NCI-H345 treated with DMSO at 0.1 percent for 48 hours (cell line): ENCODE measurements around the gene CCL26.
"Not testable (repeated sequence)": the region's sequence is repeated elsewhere in the genome, so short reads cannot be mapped to it uniquely, and the experiment has no call there.

ENCODE experiments used
- DNase-seq: peaks from one replicate; lab custom pipeline; 2025; ENCODE audit not compliant: unreplicated experiment; lab: John Stamatoyannopoulos, UW

Gene CCL26

DNA sequence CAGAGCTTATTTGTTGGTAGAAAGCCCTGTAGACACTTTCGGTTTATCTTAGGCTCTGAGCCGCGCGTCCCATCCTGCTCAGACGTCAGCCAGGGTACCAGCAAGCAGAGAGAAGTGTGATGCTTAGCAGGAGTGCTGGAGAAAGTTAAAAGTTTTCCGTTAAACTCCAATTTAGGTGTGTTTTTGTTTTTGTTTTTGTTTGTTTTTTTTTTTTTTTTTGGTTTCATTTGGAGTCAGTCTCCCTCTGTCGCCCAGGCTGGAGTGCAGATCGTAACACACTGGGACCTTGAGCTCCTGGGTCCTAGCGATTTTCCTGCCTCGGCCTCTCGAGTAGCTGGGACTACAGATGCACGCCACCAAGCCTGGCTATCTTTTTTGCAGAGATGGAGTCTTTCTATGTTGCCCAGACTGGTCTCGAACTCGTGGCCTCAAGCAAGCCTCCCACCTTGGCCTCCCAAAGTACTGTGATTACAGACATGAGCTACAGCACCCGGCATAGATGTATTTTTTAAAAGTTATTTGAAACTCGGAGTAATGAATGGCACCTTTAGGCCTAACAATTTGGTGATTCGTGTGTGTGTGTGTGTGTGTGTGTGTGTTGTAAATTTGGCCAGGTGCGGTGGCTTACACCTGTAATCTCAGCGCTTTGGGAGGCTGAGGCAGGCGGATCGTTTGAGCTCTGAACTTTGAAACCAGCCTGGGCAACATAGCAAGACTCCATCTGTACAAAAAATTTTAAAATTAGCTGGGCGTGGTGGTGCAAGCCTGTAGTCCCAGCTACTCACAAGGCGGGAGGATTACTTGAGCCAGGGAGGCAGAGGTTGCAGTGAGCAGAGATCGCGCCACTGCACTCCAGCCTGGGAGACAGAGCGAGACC is 32.0 kb downstream of the CCL26 start:
- DNase-seq = no peak

DNA sequence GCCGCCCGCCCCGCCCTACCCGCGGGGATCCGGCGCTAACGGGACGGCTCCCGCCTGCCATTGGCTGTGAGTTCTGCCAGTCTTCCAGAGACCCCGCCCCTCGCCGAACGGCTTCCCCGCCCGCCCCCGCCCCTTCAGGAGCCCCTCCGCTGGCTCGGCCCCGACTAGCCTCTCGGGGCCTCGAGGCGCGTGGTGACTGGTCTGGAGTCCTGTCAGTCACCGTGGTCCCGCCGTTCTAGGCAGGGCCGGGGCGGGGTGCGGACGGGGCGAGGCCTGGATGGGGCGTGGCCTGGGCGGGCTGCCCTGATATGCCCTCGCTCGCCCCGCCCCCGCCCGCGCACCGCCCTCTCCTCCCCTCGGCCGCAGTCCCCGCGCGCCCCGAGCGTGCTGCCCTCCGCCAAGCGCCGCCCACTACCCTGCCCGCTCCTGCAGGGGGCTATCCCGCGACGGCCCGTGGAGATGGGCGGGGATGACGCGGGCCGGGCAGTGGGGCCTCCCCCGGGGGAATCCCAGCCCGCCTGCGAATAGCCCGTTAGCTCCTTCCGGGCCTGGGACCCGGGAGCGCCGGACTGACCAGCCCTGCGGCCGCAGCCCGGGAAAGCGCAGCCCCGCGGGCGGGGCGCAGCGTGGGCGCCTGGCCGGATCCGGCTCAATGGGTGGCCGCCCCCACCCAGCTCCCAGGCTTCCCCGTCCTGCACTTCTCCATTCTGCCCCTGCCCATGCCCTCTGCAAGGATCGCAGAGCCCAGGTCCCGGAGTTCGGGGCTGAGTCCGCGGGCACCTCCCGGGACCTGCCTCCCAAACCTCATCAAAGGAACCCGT is 32.8 kb downstream of the CCL26 start:
- DNase-seq = peak; percentile 93

DNA sequence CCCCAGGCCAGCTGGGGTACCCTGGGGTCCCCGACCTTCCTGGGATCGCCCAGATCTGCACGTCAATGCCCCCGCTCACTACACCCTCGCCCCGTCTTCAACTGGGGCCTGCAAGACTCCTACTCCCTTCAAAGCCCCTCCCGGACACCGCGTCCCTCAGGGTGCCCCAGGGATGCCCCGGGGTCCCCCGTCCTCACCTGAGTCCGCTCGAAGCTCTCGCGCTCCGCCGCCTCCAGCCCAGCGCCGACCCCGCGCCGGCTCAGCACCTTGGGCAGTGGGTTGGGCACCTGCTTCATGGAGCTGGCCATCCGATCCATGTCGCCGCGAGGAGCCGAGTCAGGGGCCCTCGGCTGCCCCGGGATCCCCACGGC is 33.4 kb downstream of the CCL26 start, which contains the start of gene HIP1:
Gene HIP1 (minus strand): TSS at position 338 of the 371 bp plus-strand sequence. CDS start 21 bp downstream, at position 317.
- no peak for DNase-seq

DNA sequence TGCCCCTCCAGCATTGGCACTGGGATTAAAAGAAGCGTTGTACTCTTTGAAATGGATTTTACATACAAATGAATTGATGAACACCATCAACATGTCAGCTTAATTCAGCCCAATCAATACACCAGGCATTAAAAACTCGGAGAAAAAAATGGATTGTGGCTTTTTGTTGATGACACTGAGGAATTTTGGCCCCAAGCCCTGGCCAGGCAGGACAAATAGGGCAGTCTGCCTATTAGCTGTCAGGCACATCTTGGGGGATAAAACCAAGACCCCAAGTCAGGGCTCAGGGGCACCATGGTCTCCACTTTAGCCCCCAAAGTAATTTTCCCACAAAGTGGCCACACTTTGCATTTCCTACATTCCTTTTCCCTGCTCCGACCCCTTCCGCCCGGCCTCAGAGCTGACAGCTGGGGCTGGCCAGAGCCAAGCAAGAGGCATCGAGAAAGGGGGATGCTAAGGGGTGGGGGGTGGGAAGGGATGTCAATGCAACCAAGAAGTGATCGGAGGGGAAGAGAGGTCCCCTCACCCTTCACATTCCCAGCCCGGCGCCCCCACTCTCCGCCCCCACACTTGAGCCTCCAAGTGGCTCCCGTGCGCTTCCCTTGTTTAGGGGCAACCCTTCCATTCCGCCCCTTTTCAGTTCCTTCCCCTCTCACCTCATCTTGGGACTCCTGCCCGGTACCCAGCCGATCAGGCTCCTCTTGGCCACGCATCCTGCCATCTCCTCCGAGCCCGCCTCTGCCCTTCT is 34.0 kb downstream of the CCL26 start:
- no peak for DNase-seq

DNA sequence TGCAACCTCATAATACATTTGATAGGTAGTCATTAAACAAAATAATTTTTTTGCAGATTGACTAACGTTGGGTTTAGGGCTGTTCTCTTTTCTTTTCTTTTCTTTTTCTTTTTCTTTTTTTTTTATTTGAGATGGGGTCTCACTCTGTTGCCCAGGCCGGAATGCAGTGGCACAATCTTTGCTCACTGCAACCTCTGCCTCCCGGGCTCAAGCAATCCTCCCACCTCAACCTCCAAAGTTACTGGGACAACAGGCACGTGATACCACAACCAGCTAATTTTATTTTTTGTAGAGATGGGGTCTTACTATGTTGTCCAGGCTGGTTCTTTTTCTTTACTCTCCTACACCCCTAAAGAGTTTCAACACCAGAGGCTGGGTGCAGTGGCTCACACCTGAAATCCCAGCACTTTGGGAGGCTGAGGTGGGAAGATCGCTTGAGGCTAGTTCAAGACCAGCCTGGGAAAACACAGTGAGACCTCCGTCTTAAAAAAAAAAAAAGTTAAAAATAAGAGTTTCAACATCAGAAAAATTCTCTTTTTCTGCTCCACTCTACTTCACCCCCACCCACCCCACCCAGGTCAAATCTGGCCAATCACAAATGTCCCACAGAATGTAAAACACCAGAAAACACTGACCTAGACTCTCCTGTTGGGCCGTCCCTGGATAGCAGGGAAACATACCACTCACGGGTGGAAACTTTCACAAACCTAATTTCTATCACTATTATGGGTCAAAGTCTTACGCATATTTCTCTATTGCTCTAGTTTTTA is 36.2 kb downstream of the CCL26 start:
- DNase-seq = no peak

DNA sequence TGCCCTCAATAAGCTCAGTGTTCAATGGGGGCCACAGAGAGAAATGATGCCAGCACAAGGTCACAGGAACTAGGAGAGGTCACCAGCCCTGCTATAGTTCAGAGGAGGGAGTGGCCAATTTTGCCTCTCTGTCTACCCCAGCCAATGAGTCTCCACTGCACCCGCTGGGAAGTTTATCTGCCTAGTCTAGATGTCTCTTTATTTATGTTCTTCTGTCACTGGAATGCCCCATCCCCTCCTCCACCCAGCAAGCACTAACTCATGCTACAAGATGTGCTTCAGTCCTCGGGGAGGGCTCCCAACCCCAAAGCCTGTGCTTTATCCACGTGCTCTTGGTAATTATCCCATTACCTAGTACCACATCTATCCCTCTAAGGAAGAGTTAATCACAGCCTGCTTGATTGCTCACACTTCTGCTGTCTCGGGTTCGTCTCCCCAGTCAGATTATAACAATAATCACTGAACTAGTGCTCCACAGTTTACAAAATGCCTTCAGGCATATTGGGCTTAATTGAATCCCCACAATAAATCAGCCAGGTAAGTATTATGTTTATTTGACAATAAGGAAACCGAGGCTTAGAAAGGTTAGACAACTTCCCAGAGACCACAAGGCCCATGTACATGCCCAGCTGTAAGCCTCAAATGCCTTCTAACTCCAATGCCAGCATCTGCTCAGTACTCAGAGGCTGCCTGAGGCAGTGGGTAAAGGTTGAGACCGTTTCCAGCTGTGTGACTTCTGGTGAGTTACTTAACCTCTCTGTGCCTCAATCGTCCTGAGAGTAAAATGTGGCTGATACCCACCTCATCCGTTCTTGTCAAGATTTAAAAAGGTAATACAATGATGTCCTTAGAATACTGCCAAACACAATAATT is 37.2 kb downstream of the CCL26 start:
- DNase-seq = no peak

DNA sequence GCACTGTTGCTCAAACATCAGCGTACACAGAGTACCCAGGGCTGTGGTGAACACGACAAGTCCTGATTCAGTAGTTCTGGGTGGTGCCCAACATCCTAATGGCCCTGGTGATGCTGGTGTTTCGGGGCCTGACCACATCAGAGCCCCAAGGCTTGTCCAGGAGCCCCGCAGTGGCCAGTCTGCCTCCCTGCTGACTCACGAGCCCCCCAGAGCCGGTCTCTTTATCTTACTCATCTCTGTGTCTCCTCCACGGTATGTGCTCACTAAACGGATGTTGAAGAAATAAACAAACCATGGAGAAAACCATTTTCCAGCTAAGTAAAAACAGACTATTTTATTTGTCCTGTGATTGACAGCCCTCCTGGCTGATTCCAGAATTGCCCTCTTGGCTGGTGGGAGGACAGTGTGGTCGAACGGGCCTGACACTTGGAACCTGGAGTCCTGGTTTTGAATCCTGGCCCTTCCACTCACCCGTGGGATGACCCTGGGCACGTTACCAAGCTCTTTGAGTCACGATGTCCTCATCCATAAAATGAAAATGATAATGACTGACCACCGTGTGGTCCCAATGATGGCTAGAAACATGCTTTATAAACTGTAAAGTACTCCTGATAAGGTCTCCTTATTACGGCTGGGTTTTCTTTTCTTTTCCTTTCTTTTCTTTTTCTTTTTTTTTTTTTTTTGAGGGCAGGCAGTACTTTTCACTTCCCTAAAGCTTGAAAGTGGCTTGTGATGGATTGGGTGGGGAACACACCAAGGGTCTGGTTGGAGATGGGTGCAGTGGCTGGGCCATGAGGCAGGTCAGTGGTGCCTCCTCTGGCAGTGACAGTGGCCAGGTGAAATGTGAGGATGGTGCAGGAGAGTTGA is 39.0 kb downstream of the CCL26 start:
- DNase-seq = no peak

DNA sequence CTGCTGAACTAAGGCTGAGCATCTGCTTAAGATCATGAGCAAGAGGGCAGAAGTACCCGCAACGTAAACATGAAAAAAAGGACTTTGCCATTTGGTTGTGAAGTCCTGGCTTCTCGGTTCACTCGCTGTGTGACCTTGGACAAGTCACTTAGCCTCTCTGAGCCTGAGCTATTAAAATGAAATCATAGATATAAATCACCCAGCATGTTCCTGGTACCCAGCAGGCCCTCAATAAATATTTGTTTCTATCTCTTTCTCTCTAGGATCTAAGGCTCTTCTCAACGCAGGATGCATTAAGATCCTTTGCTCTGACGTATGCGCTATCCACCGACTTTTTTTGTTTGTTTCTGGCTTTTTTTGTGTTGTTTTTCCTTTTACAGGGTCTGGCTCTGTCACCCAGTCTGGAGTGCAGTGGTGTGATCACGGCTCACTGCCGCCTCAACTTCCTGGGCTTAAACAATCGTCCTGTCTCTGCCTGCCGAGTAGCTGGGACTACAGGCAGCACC is 39.9 kb downstream of the CCL26 start:
- no peak for DNase-seq

DNA sequence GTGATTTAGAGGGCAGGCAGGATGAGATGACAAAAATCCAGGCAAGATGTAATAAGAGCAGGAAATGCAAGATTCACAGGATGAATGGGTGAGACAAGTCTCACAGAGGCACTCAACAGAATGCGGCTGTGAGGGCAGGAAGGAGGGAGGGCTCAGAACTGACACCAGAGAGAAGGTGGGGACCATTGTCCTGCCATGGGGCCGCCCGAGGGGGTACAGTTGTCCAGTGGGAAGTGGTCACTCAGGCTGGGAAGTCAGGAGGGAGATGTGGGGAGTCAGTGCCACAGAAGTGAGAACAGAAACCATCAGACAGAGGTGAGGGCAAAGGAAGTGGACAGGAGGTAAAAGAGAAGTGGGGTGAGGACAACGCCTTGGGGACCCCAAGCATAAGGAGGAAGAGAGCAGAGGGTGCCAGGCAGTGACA is 42.1 kb downstream of the CCL26 start:
- no peak for DNase-seq

DNA sequence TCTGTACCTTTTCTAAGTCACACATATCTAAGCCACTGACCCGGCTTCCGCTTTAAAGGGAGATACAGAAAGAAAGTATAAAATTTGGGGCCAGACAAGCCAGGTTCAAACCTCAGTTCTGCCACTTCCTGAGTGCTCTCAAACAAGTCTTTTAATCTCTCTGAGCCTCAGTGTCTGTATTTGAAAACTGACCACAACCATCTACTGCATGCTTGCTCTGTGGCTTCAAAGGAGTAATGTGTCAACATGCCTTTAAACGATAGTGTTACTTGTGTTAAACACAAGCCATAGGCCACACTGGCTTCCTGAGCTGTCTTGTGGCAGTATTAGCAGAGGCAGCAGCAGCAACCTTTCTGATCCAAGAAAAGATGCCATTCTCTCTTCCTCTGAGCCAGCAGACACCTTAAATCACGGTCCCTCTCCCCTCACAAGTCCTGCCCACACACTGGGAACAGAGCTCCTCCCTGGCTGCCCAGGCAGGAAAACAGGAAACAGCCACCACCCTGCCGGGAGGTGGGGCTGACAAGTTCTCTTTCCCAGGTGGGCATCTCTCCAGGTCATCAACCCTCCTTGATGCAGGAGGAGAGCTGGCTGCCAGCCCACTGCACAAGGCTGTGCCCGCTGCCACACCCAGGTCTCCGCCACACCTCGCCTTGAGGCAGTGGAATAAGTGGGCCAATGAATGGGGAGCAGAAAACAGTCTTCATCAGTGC is 44.0 kb downstream of the CCL26 start:
- peak; percentile 44 for DNase-seq

DNA sequence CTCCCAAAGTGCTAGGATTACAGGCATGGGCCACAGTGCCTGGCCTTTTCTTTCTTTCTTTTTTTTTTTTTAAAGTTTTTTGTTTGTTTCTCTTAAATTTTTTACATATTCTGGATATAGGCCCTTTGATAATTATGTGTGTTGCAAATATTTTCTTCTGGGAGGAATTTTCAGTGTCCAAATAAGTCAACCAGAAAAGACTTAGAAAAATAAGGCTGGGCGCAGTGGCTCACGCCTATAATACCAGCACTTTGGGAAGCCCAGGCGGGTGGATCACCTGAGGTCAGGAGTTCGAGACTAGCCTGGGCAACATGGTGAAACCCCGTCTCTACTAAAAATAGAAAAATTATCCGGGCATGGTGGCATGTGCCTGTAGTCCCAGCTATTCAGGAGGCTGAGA is 44.7 kb downstream of the CCL26 start:
- DNase-seq = not testable (repeated sequence)

DNA sequence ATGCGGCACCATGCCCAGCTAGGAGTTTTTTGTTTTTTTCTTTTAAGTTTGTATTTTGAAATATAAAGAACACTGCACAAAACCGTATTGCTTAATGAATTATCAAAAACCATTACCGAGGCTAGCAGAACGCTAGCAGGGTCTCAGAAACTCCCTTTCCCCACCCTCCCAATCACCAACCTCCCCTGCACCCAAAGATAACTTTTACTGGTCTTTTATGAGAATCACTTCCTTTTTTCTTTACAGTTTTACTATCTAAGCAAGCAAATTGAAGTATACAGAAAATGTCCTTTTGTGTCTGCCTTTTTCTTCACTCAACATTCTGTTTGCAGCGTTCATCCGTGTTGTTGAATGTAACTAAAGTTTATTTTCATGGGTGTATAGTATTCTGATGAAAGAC is 46.7 kb downstream of the CCL26 start:
- DNase-seq = no peak

DNA sequence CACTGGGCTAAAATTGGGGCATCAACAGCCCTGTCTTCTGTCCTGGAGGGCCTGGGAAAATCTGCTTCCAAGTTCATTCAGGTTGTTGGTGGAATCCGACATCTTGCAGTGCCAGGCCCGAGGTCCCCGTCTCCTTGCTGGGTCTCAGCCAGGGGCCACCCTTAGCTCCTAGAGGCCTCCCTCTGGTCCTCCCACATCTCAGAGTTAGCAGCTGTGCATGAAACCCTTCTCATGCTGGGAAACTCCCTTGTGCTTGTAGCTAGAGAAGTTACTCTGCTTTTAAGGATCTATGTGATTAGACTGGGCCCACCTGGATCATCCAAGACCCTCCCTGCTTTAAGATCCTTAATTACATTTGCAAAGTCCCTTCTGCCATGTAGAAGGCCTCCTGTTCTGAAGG is 48.6 kb downstream of the CCL26 start:
- no peak for DNase-seq

DNA sequence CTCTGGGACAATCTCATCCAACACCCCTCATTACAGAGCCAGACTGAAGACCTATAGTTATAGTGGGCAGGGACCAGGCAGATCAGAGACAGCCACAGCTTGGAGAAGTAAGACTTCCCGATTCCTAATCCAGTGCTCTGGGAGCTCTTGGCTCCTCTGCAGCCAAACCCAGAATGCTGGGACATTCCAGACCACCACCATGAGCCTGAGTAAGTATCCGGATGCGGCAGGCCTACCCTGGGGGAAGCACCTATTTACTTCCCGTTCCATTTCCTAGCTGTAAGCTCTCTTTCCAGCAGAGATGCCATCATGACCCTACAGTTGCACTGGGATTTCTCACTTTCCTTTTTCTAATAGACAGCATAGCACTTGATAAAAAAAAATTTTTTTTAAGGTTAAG is 49.6 kb downstream of the CCL26 start:
- DNase-seq = no peak

DNA sequence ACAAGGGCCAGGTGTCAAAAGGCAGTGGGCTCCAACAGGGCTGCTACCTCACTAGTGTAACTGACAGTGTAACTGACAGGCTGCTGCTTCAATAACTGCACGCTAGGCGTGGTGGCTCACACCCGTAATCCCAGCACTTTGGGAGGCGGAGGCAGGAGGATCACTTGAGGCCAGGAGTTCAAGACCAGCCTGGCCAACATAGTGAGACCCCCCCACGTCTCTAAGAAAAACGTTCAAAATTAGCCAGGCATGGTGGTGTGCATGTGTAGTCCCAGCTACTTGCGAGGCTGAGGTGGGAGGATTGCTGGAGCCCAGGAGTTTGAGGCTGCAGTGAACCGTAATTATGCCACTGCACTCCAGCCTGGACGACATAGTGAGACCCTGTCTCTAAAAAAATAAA is 50.1 kb downstream of the CCL26 start:
- not testable (repeated sequence) for DNase-seq

DNA sequence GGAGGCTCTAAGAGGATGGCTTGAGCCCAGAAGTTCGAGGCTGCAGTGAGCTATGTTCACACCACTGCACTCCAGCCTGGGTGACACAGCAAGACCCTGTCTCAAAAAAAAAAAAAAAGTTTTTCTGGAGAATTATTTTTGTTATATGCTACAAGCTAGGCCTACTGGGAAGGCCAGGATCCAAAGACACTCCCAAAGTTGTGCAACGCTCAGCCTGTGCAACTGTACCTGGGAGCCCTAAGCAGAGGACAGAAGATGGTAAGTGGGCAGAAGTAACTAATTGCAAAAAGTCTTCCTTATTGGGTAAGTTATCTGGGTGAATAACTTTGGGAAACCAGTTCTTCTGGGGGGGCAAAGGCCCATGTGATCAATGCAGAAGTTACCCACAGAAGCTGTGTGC is 50.6 kb downstream of the CCL26 start:
- no peak for DNase-seq

DNA sequence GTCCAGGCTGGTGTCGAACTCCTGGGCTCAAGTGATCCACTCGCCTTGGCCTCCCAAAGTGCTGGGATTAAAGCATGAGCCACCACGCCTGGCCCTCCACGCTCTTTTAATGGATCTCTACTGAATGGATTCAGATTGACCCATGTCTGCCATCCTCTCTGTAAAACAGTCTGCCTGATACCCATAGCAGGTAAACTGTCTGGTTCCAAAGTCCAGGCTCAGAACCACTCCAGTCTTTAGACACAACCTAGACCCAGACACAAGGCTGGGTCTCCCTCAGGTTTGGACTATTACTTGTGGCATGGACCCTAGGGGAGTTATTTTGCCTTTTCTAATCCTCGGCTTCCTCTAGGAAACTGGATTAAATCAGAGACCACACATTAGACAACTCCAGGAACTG is 52.4 kb downstream of the CCL26 start:
- no peak for DNase-seq
